ENCODE measurements around the gene LAMC2.
"Not testable (repeated sequence)": the region's sequence is repeated elsewhere in the genome, so short reads cannot be mapped to it uniquely, and the experiment has no call there.

The LAMC2 gene

GRCh38 chr1:183267646-183268431 lies 81.8 kb downstream of the LAMC2 start:
- peak overlapping the region; percentile 21 for H3K4me2 ChIP-seq (ENCODE audit: low read length)
- no peak overlapping the region for H3K4me3 ChIP-seq (ENCODE audit: low read length)
- no peaks in the 10 kb centered on the region for H3K36me3 ChIP-seq (ENCODE audit: insufficient read depth, low read length)
- peak overlapping the region; percentile 43 for H3K9ac ChIP-seq (ENCODE audit: low read depth, low read length)
- peaks cover 43% of the 10 kb centered on the region for H3K4me1 ChIP-seq (ENCODE audit: control insufficient read depth, insufficient read depth, low read length)
- no peaks in the 10 kb centered on the region for H3K27me3 ChIP-seq (ENCODE audit: control insufficient read depth, insufficient read depth, low read length)
- no peaks in the 10 kb centered on the region for H3K9me3 ChIP-seq (replicated peaks; ENCODE audit: low read length)

- Histone ChIP-seq H3K27me3 (ENCODE audit: control insufficient read depth, insufficient read depth, low read length) (no peaks in the 10 kb centered on the region), H3K9me3 (replicated peaks; ENCODE audit: low read length) (no peaks in the 10 kb centered on the region), H3K4me2 (ENCODE audit: low read length) (peak overlapping the region; percentile 15), H3K4me1 (ENCODE audit: control insufficient read depth, insufficient read depth, low read length) (peaks cover 51% of the 10 kb centered on the region), H3K4me3 (ENCODE audit: low read length) (peak overlapping the region; percentile 38), H3K36me3 (ENCODE audit: insufficient read depth, low read length) (no peaks in the 10 kb centered on the region), H3K9ac (ENCODE audit: low read depth, low read length) (peak overlapping the region; percentile 62)
Observed at GRCh38 chr1:183270541-183271141, 84.6 kb downstream of the LAMC2 start.

DNA sequence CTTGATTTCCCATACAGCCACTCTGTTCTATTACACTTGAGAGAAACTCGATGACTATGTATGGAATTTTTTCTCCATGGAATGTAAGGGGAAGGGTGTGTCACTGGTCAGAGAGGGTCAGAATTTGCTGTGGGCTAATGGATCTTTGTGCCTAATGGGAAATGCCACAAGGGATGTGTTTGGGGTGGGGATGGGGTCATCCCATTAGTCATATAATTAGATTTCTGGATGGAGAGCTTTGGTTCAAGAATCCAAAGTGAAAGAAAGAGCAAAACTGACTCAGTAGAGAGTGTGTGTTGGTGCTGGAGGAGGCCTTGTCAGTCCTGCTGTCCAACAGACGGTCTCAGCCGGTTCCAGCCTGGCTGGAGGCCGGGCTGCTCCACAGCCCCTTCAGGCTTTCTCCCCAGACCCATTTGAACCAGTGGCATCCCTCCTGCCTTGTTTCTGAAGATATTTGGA lies 86.4 kb downstream of the LAMC2 start:
- Histone ChIP-seq H3K4me2 (ENCODE audit: low read length) (peak overlapping the region; percentile 20), H3K27me3 (ENCODE audit: control insufficient read depth, insufficient read depth, low read length) (no peaks in the 10 kb centered on the region), H3K9ac (ENCODE audit: low read depth, low read length) (peak overlapping the region; percentile 78), H3K9me3 (replicated peaks; ENCODE audit: low read length) (no peaks in the 10 kb centered on the region), H3K4me1 (ENCODE audit: control insufficient read depth, insufficient read depth, low read length) (peaks cover 49% of the 10 kb centered on the region), H3K36me3 (ENCODE audit: insufficient read depth, low read length) (no peaks in the 10 kb centered on the region), H3K4me3 (ENCODE audit: low read length) (no peak overlapping the region)

DNA sequence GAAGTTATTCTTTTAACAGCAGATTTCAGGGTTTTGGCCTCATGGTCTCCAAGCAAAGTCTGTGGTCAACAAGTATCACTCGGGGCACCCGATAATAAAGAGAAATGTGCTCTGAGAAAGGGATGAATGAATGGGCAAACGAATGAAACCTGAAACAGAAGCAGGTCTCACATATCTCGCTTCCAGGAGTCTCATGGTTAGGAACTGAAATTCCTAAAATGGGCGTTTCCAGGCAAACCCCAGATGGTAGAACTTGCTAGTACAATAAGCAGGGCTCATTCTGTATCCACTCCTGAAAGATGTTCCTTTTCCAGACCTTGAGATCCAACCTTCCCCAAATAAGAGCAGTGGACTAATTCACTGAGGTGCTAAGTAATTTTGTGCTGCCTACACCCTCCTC lies 87.2 kb downstream of the LAMC2 start:
- no peaks in the 10 kb centered on the region for H3K36me3 ChIP-seq (ENCODE audit: insufficient read depth, low read length)
- H3K9me3 ChIP-seq (replicated peaks; ENCODE audit: low read length) = no peaks in the 10 kb centered on the region
- H3K4me3 ChIP-seq (ENCODE audit: low read length) = no peak overlapping the region
- H3K27me3 ChIP-seq (ENCODE audit: control insufficient read depth, insufficient read depth, low read length) = no peaks in the 10 kb centered on the region
- no peak overlapping the region for H3K4me2 ChIP-seq (ENCODE audit: low read length)
- H3K4me1 ChIP-seq (ENCODE audit: control insufficient read depth, insufficient read depth, low read length) = peaks cover 46% of the 10 kb centered on the region
- H3K9ac ChIP-seq (ENCODE audit: low read depth, low read length) = peak overlapping the region; percentile 78

DNA sequence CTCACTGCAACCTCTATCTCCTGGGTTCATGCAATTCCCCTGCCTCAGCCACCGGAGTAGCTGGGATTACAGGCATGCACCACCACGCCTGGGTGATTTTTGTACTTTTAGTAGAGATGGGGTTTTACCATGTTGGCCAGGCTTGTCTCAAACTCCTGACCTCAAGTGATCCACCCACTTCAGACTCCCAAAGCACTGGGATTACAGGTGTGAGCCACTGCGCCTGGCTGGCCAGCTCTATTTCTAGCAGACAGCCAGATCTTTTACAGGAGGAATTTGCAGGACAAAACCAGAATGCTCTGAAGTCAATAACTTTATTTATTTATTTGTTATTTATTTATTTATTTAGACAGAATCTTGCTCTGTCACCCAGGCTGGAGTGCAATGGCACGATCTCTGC lies 87.9 kb downstream of the LAMC2 start:
- H3K36me3 ChIP-seq (ENCODE audit: insufficient read depth, low read length); H3K9ac ChIP-seq (ENCODE audit: low read depth, low read length); H3K27me3 ChIP-seq (ENCODE audit: control insufficient read depth, insufficient read depth, low read length); H3K4me3 ChIP-seq (ENCODE audit: low read length); H3K9me3 ChIP-seq (replicated peaks; ENCODE audit: low read length); H3K4me2 ChIP-seq (ENCODE audit: low read length): not testable (repeated sequence)
- peaks cover 47% of the 10 kb centered on the region for H3K4me1 ChIP-seq (ENCODE audit: control insufficient read depth, insufficient read depth, low read length)

- Histone ChIP-seq H3K27me3 (ENCODE audit: control insufficient read depth, insufficient read depth, low read length) (no peaks in the 10 kb centered on the region), H3K9ac (ENCODE audit: low read depth, low read length) (no peak overlapping the region), H3K36me3 (ENCODE audit: insufficient read depth, low read length) (no peaks in the 10 kb centered on the region), H3K4me2 (ENCODE audit: low read length) (no peak overlapping the region), H3K4me1 (ENCODE audit: control insufficient read depth, insufficient read depth, low read length) (peaks cover 55% of the 10 kb centered on the region), H3K4me3 (ENCODE audit: low read length) (no peak overlapping the region), H3K9me3 (replicated peaks; ENCODE audit: low read length) (no peaks in the 10 kb centered on the region)
Observed at GRCh38 chr1:183274836-183275235, 88.8 kb downstream of the LAMC2 start.

DNA sequence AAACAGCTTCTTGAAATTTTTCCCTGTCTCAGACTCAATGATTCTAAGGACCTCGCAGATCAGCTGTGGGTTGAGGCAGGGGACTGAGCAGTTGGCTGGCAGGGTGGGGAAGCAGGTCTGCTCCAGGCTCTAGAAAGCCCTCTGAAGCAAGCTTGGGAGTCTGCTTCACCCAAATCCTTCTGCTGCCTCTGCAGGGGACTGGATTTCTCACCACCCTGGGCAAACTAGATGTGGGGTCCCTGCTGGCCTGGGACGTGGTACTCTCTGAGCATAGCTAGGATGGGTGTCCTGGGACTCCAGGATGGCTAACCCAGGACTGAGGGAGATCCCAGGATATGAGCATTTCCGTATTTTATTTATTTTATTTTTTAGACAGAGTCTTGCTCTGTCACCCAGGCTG lies 89.3 kb downstream of the LAMC2 start:
- H3K4me1 ChIP-seq (ENCODE audit: control insufficient read depth, insufficient read depth, low read length) = peaks cover 58% of the 10 kb centered on the region
- H3K4me2 ChIP-seq (ENCODE audit: low read length) = no peak overlapping the region
- no peaks in the 10 kb centered on the region for H3K9me3 ChIP-seq (replicated peaks; ENCODE audit: low read length)
- H3K36me3 ChIP-seq (ENCODE audit: insufficient read depth, low read length) = no peaks in the 10 kb centered on the region
- H3K4me3 ChIP-seq (ENCODE audit: low read length) = no peak overlapping the region
- no peak overlapping the region for H3K9ac ChIP-seq (ENCODE audit: low read depth, low read length)
- no peaks in the 10 kb centered on the region for H3K27me3 ChIP-seq (ENCODE audit: control insufficient read depth, insufficient read depth, low read length)

DNA sequence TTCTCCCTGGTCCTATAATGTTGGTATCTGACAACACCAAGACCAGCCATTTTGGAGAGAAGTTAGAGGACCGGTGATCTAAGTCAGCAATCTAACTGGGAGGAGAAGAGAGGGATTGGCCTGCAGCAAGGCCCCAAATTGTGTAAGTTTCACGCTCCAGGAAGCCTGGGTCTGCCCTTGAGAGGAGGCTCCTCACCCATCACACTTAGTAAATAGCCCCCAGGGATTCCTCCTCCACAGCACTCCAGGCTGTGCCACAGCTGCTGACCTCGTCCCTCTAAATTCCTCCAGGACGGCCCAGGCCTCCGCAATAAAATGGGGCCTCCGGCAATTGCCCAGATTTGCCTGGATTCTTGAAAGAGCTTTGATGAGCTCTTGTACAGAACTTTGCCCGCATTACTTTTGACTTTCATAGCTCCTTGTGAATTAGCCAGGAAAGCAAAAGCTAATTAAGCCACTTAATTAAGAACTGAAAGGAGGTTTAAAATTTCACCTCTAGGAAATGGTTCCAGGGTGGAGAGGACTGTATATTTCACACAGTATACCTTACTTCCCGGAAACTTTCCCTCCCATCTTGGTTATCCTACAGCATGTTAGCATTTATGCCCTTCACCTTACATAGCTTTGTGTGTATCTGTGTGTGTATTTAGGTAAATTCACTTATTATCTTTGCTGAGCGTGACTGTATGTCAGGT lies 90.5 kb downstream of the LAMC2 start:
- Histone ChIP-seq H3K4me2 (ENCODE audit: low read length) (no peak overlapping the region), H3K4me3 (ENCODE audit: low read length) (no peak overlapping the region), H3K36me3 (ENCODE audit: insufficient read depth, low read length) (no peaks in the 10 kb centered on the region), H3K4me1 (ENCODE audit: control insufficient read depth, insufficient read depth, low read length) (peaks cover 52% of the 10 kb centered on the region), H3K27me3 (ENCODE audit: control insufficient read depth, insufficient read depth, low read length) (no peaks in the 10 kb centered on the region), H3K9ac (ENCODE audit: low read depth, low read length) (no peak overlapping the region), H3K9me3 (replicated peaks; ENCODE audit: low read length) (no peaks in the 10 kb centered on the region)

- Histone ChIP-seq H3K4me2 (ENCODE audit: low read length) (peak overlapping the region; percentile 36), H3K27me3 (ENCODE audit: control insufficient read depth, insufficient read depth, low read length) (no peaks in the 10 kb centered on the region), H3K9me3 (replicated peaks; ENCODE audit: low read length) (no peaks in the 10 kb centered on the region), H3K4me3 (ENCODE audit: low read length) (no peak overlapping the region), H3K9ac (ENCODE audit: low read depth, low read length) (peak overlapping the region; percentile 75), H3K4me1 (ENCODE audit: control insufficient read depth, insufficient read depth, low read length) (peaks cover 47% of the 10 kb centered on the region), H3K36me3 (ENCODE audit: insufficient read depth, low read length) (no peaks in the 10 kb centered on the region)
Observed at GRCh38 chr1:183277821-183278738, 92.0 kb downstream of the LAMC2 start.

DNA sequence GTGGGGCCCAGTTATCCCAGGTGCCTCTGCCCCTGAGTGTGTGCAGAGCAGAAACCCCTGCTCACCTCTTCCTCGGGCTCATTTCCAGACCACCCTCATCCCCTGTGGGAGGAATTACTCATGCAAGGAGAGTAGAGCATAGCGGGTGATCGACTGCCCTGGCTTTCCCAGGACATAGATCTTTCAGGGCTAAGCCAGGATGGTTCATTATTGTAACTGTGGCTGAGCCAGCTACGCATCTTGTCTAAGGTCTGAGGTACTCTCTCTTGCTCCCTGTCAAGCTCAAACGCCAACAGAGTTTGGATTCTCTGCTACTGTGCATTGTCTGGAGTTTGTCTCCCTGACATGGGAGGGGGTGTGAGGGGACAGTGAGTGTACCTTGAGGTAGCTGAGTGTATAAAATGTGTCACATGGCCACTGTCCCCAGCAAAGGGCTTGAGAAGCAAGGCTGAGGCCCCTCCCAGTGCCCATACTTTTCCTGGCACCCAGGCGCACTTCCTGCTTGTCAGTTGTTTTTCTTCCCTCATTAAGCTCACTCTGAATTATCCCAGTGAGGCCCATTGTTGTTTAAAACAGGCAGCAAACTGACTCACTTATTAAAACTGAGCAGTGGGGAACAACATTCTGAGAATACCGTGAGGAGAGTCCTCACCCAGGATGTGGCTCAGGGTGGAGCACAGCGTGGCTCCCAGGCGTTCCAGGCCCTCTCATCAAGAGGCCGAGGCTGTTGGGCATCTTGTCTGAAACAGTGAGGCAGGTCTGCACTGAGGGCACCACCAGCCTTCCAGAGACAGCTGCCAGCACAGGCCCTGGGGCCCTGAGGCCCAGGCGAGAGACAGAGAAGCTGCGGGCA lies 92.9 kb downstream of the LAMC2 start:
- H3K9ac ChIP-seq (ENCODE audit: low read depth, low read length) = peak overlapping the region; percentile 75
- H3K4me3 ChIP-seq (ENCODE audit: low read length) = peak overlapping the region; percentile 3
- H3K4me1 ChIP-seq (ENCODE audit: control insufficient read depth, insufficient read depth, low read length) = peaks cover 42% of the 10 kb centered on the region
- no peaks in the 10 kb centered on the region for H3K9me3 ChIP-seq (replicated peaks; ENCODE audit: low read length)
- peak overlapping the region; percentile 24 for H3K4me2 ChIP-seq (ENCODE audit: low read length)
- no peaks in the 10 kb centered on the region for H3K36me3 ChIP-seq (ENCODE audit: insufficient read depth, low read length)
- no peaks in the 10 kb centered on the region for H3K27me3 ChIP-seq (ENCODE audit: control insufficient read depth, insufficient read depth, low read length)
